Measurements from ENCODE around the gene PTPRT.

GRCh38 chr20:43007525-43007924, 182.2 kb downstream of the PTPRT start:
- TF ChIP-seq, protein P1, sequence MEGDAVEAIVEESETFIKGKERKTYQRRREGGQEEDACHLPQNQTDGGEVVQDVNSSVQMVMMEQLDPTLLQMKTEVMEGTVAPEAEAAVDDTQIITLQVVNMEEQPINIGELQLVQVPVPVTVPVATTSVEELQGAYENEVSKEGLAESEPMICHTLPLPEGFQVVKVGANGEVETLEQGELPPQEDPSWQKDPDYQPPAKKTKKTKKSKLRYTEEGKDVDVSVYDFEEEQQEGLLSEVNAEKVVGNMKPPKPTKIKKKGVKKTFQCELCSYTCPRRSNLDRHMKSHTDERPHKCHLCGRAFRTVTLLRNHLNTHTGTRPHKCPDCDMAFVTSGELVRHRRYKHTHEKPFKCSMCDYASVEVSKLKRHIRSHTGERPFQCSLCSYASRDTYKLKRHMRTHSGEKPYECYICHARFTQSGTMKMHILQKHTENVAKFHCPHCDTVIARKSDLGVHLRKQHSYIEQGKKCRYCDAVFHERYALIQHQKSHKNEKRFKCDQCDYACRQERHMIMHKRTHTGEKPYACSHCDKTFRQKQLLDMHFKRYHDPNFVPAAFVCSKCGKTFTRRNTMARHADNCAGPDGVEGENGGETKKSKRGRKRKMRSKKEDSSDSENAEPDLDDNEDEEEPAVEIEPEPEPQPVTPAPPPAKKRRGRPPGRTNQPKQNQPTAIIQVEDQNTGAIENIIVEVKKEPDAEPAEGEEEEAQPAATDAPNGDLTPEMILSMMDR (IDR thresholded peaks at IDR 0.05; ENCODE audit: low read depth, low read length): no peak
- no peak for TF ChIP-seq MYC (IDR thresholded peaks at IDR 0.05; ENCODE audit: low read depth, low read length)
- TF ChIP-seq POLR2A (IDR thresholded peaks at IDR 0.05; ENCODE audit: extremely low read depth, insufficient read length): no peak
- no peak for TF ChIP-seq MAX (IDR thresholded peaks at IDR 0.05; ENCODE audit: low read depth, low read length)

All from NB4 (cell line).